Measurements from ENCODE around the gene SLC26A1. TPM values are rescaled to one million over a fixed set of nuclear protein-coding genes. Genes with fewer than 3 reads are reported as not detected.

Gene SLC26A1
- total RNA-seq, 1 donor from 2014 or later: 2.6 TPM

DNA sequence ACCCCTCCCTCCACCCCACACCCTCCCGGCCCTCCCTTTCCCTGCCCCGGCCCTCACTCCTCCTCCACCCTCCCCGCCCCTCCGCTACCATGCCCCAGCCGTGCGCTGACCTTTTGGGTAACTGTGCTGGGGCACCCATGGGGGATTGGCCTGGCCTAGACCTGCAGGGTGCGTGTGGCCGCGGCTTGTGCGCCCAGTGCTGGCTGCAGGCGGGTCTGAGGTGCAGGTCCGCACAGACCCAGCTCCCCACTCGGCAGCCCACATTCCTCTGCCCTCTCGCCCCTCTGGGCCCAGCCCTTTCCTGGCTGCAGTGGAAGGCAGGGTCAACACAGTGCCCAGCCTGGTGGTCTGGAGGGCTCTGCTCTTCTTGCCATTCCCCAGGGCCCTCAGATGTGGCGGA lies 42.9 kb upstream of the SLC26A1 start:
- Mint-ChIP-seq H3K27ac (no peak overlapping the region), H3K4me3 (ENCODE audit: low read depth) (no peak overlapping the region), H3K9me3 (ENCODE audit: low read depth) (no peaks in the 10 kb centered on the region), H3K36me3 (ENCODE audit: insufficient read depth) (no peaks in the 10 kb centered on the region), H3K4me1 (ENCODE audit: low read depth) (peaks cover 10% of the 10 kb centered on the region), H3K27me3 (no peaks in the 10 kb centered on the region)
- TF ChIP-seq, protein P1, sequence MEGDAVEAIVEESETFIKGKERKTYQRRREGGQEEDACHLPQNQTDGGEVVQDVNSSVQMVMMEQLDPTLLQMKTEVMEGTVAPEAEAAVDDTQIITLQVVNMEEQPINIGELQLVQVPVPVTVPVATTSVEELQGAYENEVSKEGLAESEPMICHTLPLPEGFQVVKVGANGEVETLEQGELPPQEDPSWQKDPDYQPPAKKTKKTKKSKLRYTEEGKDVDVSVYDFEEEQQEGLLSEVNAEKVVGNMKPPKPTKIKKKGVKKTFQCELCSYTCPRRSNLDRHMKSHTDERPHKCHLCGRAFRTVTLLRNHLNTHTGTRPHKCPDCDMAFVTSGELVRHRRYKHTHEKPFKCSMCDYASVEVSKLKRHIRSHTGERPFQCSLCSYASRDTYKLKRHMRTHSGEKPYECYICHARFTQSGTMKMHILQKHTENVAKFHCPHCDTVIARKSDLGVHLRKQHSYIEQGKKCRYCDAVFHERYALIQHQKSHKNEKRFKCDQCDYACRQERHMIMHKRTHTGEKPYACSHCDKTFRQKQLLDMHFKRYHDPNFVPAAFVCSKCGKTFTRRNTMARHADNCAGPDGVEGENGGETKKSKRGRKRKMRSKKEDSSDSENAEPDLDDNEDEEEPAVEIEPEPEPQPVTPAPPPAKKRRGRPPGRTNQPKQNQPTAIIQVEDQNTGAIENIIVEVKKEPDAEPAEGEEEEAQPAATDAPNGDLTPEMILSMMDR (IDR thresholded peaks at IDR 0.05; ENCODE audit: unreplicated experiment): no peak
- DNase-seq (ENCODE audit: low spot score, unreplicated experiment): no peak

DNA sequence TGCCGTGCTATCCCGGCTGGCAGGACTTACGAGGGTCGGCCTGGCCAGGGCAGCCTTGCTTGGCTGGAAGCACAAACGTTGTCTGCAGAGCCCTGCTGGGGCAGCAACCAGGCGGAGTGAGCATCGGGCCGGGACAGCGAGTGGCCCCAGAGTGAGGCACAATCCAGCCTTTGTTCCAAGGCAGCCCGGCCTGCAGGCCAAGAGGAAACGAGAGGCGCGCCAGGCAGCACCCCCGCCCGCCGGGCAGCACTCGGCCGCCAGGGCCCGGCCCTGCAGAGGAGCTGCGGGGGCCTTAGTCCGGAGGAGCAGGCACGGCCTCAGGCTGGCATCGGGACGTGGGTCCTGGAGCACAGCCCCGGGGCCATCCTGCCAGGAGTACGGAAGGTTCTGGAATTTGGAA lies 42.3 kb upstream of the SLC26A1 start:
- TF ChIP-seq, protein P1 (IDR thresholded peaks at IDR 0.05; ENCODE audit: unreplicated experiment): no peak
- Mint-ChIP-seq H3K27me3 (no peaks in the 10 kb centered on the region), H3K4me3 (ENCODE audit: low read depth) (no peak overlapping the region), H3K4me1 (ENCODE audit: low read depth) (peaks cover 10% of the 10 kb centered on the region), H3K36me3 (ENCODE audit: insufficient read depth) (no peaks in the 10 kb centered on the region), H3K9me3 (ENCODE audit: low read depth) (no peaks in the 10 kb centered on the region), H3K27ac (no peak overlapping the region)
- no peak for DNase-seq (ENCODE audit: low spot score, unreplicated experiment)

DNA sequence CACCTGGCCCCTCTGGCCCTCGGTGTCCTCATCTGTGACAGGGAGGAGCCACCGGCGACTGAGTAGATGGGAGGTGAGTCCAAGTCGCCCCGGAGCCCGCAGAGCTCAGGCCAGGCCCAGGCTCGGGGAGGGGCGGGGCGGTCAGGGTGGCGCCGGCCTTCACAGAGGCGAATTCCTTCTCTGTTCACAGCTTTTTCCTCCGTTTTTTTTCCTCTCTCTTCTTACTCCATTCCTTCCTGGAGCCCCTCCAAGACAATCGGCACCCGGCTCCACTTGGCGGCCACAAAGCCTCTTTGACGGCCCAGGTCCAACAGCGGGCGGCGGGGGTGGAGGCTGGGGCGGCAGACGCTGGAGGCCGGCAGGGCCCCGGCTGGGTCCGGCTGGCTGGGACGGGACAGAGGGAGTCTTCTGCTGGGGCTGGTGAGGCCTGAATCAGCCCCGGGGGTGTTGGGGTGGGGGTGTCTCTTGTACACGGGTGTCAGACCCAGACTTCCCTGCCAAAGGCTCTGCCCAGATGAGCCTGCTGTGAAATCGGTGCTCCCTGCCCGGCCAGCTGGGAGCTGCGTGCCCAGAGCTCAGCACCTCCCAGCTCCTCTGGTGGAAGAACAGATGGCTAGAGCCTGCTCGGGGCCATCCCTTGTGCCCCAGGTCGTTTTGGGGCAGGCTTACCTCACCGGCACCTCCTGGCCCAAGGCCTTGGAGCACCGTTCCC lies 40.8 kb upstream of the SLC26A1 start:
- no peaks in the 10 kb centered on the region for H3K36me3 Mint-ChIP-seq (ENCODE audit: insufficient read depth)
- no peaks in the 10 kb centered on the region for H3K9me3 Mint-ChIP-seq (ENCODE audit: low read depth)
- H3K27me3 Mint-ChIP-seq: no peaks in the 10 kb centered on the region
- no peak for DNase-seq (ENCODE audit: low spot score, unreplicated experiment)
- H3K4me1 Mint-ChIP-seq (ENCODE audit: low read depth): peaks cover 6% of the 10 kb centered on the region
- H3K27ac Mint-ChIP-seq: peak overlapping the region; percentile 69
- no peak overlapping the region for H3K4me3 Mint-ChIP-seq (ENCODE audit: low read depth)
- TF ChIP-seq, protein P1 (IDR thresholded peaks at IDR 0.05; ENCODE audit: unreplicated experiment): no peak

DNA sequence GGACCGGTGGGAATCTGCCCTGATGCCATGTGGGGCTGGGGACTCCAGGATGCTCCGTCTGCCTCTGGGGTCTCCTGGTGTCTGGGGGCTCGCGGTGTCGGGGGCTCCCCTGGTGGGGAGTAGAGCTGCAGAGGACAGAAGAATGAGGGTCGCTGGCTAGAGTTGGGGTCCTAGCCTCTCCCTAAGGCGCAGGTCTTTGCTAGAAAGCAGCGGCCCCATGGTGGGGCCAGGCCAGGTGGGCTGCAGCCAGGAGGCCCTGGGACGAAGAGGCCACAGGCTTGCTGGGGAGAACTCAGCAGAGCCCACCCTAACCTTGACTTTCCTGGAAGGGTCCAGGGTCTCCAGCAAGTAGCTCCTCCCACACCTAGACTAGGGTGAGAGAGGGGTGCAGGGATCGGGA lies 39.7 kb upstream of the SLC26A1 start:
- Mint-ChIP-seq H3K36me3 (ENCODE audit: insufficient read depth) (no peaks in the 10 kb centered on the region), H3K27ac (no peak overlapping the region), H3K27me3 (no peaks in the 10 kb centered on the region), H3K4me1 (ENCODE audit: low read depth) (peaks cover under 1% of the 10 kb centered on the region), H3K4me3 (ENCODE audit: low read depth) (no peak overlapping the region), H3K9me3 (ENCODE audit: low read depth) (no peaks in the 10 kb centered on the region)
- TF ChIP-seq, protein P1 (IDR thresholded peaks at IDR 0.05; ENCODE audit: unreplicated experiment): no peak
- no peak for DNase-seq (ENCODE audit: low spot score, unreplicated experiment)

DNA sequence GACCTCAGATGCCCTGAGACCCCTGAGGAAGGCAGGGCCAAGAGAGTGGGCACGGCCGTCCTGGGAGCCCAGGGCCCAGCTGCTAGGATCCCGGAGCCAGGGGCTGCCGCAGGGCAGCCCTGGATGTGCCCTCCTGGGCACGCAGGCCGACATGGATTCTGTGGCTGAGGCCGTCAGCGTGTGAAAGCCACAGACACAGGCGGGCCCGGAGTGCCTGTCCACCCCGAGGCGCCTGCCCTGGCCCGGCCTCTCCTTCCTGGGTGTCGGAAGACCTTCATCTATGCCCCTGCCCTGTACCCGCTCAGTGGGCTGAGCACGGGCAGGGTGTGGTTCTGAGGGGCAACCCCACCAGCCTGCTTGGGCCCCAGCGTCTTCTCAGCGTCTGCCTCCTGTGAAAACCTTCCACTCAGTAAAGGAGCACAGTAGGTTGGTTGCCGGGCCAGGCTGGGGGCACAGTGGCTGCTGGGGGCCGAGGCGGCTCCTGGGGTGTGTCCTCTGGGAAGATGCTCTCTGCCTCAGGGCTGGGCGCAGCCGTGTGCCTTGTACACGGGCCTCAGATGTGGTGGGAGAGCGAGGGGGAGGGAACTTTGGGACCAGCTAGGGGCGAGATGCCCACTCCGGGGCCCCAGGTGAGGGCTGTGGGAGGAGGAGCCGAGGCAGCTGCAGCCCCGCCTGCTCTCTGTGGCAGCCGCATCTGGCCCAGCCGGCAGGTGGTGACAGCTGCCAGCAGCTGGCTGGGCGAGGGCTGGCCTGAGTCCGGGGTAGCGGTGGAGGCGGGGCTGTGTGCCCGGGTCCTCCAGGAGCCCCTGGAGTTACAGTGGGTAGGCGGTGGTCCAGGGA lies 39.0 kb upstream of the SLC26A1 start:
- H3K36me3 Mint-ChIP-seq (ENCODE audit: insufficient read depth): no peaks in the 10 kb centered on the region
- TF ChIP-seq, protein P1 (IDR thresholded peaks at IDR 0.05; ENCODE audit: unreplicated experiment): no peak
- no peaks in the 10 kb centered on the region for H3K9me3 Mint-ChIP-seq (ENCODE audit: low read depth)
- H3K4me3 Mint-ChIP-seq (ENCODE audit: low read depth): no peak overlapping the region
- no peaks in the 10 kb centered on the region for H3K27me3 Mint-ChIP-seq
- no peak for DNase-seq (ENCODE audit: low spot score, unreplicated experiment)
- H3K4me1 Mint-ChIP-seq (ENCODE audit: low read depth): peaks cover 2% of the 10 kb centered on the region
- no peak overlapping the region for H3K27ac Mint-ChIP-seq

Data from progenitor cell of endocrine pancreas (in vitro differentiated cells).